Measurements from ENCODE around the gene YBX2.
A peak's percentile ranks its signal among the peaks of the same experiment; 100 is the strongest.

YBX2 gene

GRCh38 chr17:7252176-7253043 lies 42.0 kb downstream of the YBX2 start, which contains the start of gene ELP5:
ELP5 (plus strand) TSS chr17:7252215; CDS start chr17:7252551, 336 bp downstream.
- peak within 1 kb of the TSS; percentile 97 for H4K91ac ChIP-seq (ENCODE audit: low read length)
- H2BK120ac ChIP-seq (ENCODE audit: low read depth, low read length) = peak within 1 kb of the TSS; percentile 96
- peak within 1 kb of the TSS; percentile 97 for H3K9ac ChIP-seq (ENCODE audit: low read length)
- H3K4ac ChIP-seq (ENCODE audit: low read depth in 1 of 2, low read length in 2 of 2) = peak within 1 kb of the TSS; percentile 73 to 97
- no peaks in the 10 kb centered on the region for H3K27me3 ChIP-seq (ENCODE audit: control insufficient read depth in 1 of 2, insufficient read depth in 1 of 2, low read length in 2 of 2)
- H3K4me1 ChIP-seq (ENCODE audit: control insufficient read depth, insufficient read depth, low read depth, low read length) = peaks cover 15% of the 10 kb centered on the region
- H2AFZ ChIP-seq (ENCODE audit: low read depth, low read length) = peak within 1 kb of the TSS; percentile 91
- H2BK12ac ChIP-seq (ENCODE audit: low read length in 2 of 2) = peak within 1 kb of the TSS in 1 of 2 experiments; percentile 65
- H2AK5ac ChIP-seq (ENCODE audit: low read length, severe bottlenecking) = no peak within 1 kb of the TSS
- DNase-seq = peak; percentile 97
- peak within 1 kb of the TSS; percentile 99 for H3K27ac ChIP-seq (ENCODE audit: low read length, poor library complexity, severe bottlenecking)
- peaks cover 25 to 33% of the 10 kb centered on the region in 2 experiments for H3K36me3 ChIP-seq (ENCODE audit: control insufficient read depth in 1 of 2, insufficient read depth in 2 of 2, low read depth in 1 of 2, low read length in 2 of 2)
- H3K14ac ChIP-seq (ENCODE audit: low read length in 2 of 2) = peak within 1 kb of the TSS in 1 of 2 experiments; percentile 93
- peak within 1 kb of the TSS; percentile 95 to 98 for H3K18ac ChIP-seq (ENCODE audit: low read depth in 1 of 2, low read length in 2 of 2)
- 4% methylated on average over 43 of the region's 55 CpGs for WGBS
- H3K23ac ChIP-seq (ENCODE audit: low read length in 2 of 2) = peak within 1 kb of the TSS in 1 of 2 experiments; percentile 72
- H3K9me3 ChIP-seq (ENCODE audit: control insufficient read depth, low read length) = no peaks in the 10 kb centered on the region
- peak within 1 kb of the TSS; percentile 90 for H3K4me3 ChIP-seq (ENCODE audit: insufficient read depth in 1 of 2, low read depth in 1 of 2, low read length in 2 of 2)
- H4K8ac ChIP-seq (ENCODE audit: low read length) = peak within 1 kb of the TSS; percentile 96
- peaks cover 14% of the 10 kb centered on the region for H3K79me1 ChIP-seq (replicated peaks; ENCODE audit: low read length, poor library complexity, severe bottlenecking)
- peak within 1 kb of the TSS; percentile 92 for H2BK15ac ChIP-seq (ENCODE audit: low read depth, poor library complexity, severe bottlenecking)
- peak within 1 kb of the TSS; percentile 93 for H3K4me2 ChIP-seq (ENCODE audit: low read length, poor library complexity, severe bottlenecking)
- peak within 1 kb of the TSS; percentile 97 for H2BK5ac ChIP-seq (ENCODE audit: low read depth, low read length, poor library complexity, severe bottlenecking)

GRCh38 chr17:7251661-7252175 lies 42.7 kb downstream of the YBX2 start, which contains the start of gene CTDNEP1:
CTDNEP1 (minus strand) TSS chr17:7251734; CDS start chr17:7251296, 438 bp downstream.
- H2BK12ac ChIP-seq (ENCODE audit: low read length in 2 of 2) = peak within 1 kb of the TSS in 1 of 2 experiments; percentile 65
- peaks cover 24 to 32% of the 10 kb centered on the region in 2 experiments for H3K36me3 ChIP-seq (ENCODE audit: control insufficient read depth in 1 of 2, insufficient read depth in 2 of 2, low read depth in 1 of 2, low read length in 2 of 2)
- peak within 1 kb of the TSS; percentile 73 to 97 for H3K4ac ChIP-seq (ENCODE audit: low read depth in 1 of 2, low read length in 2 of 2)
- peak within 1 kb of the TSS; percentile 92 for H2BK15ac ChIP-seq (ENCODE audit: low read depth, poor library complexity, severe bottlenecking)
- H3K27ac ChIP-seq (ENCODE audit: low read length, poor library complexity, severe bottlenecking) = peak within 1 kb of the TSS; percentile 99
- H3K79me1 ChIP-seq (replicated peaks; ENCODE audit: low read length, poor library complexity, severe bottlenecking) = peaks cover 14% of the 10 kb centered on the region
- H2AFZ ChIP-seq (ENCODE audit: low read depth, low read length) = peak within 1 kb of the TSS; percentile 91
- peak within 1 kb of the TSS; percentile 90 for H3K4me3 ChIP-seq (ENCODE audit: insufficient read depth in 1 of 2, low read depth in 1 of 2, low read length in 2 of 2)
- H3K18ac ChIP-seq (ENCODE audit: low read depth in 1 of 2, low read length in 2 of 2) = peak within 1 kb of the TSS; percentile 95 to 98
- H3K14ac ChIP-seq (ENCODE audit: low read length in 2 of 2) = peak within 1 kb of the TSS; percentile 43 to 93
- H3K9ac ChIP-seq (ENCODE audit: low read length) = peak within 1 kb of the TSS; percentile 97
- WGBS = 2% methylated on average over 17 of the region's 41 CpGs
- no peaks in the 10 kb centered on the region for H3K27me3 ChIP-seq (ENCODE audit: control insufficient read depth in 1 of 2, insufficient read depth in 1 of 2, low read length in 2 of 2)
- H4K8ac ChIP-seq (ENCODE audit: low read length) = peak within 1 kb of the TSS; percentile 96
- peak; percentile 100 for DNase-seq
- peak within 1 kb of the TSS; percentile 97 for H4K91ac ChIP-seq (ENCODE audit: low read length)
- H2BK5ac ChIP-seq (ENCODE audit: low read depth, low read length, poor library complexity, severe bottlenecking) = peak within 1 kb of the TSS; percentile 97
- no peaks in the 10 kb centered on the region for H3K9me3 ChIP-seq (ENCODE audit: control insufficient read depth, low read length)
- H2AK5ac ChIP-seq (ENCODE audit: low read length, severe bottlenecking) = no peak within 1 kb of the TSS
- peak within 1 kb of the TSS in 1 of 2 experiments; percentile 72 for H3K23ac ChIP-seq (ENCODE audit: low read length in 2 of 2)
- H2BK120ac ChIP-seq (ENCODE audit: low read depth, low read length) = peak within 1 kb of the TSS; percentile 96
- H3K4me2 ChIP-seq (ENCODE audit: low read length, poor library complexity, severe bottlenecking) = peak within 1 kb of the TSS; percentile 93
- peaks cover 15% of the 10 kb centered on the region for H3K4me1 ChIP-seq (ENCODE audit: control insufficient read depth, insufficient read depth, low read depth, low read length)

GRCh38 chr17:7250695-7251627 lies 43.5 kb downstream of the YBX2 start:
- no peak overlapping the region for H2BK15ac ChIP-seq (ENCODE audit: low read depth, poor library complexity, severe bottlenecking)
- H3K14ac ChIP-seq (ENCODE audit: low read length in 2 of 2) = peak overlapping the region; percentile 43 to 68
- H3K27me3 ChIP-seq (ENCODE audit: control insufficient read depth in 1 of 2, insufficient read depth in 1 of 2, low read length in 2 of 2) = no peaks in the 10 kb centered on the region
- peak overlapping the region; percentile 61 for H3K27ac ChIP-seq (ENCODE audit: low read length, poor library complexity, severe bottlenecking)
- no peaks in the 10 kb centered on the region for H3K9me3 ChIP-seq (ENCODE audit: control insufficient read depth, low read length)
- WGBS = under 1% methylated on average over 55 of the region's 55 CpGs
- peak overlapping the region; percentile 96 for H4K8ac ChIP-seq (ENCODE audit: low read length)
- peak; percentile 40 for DNase-seq
- peak overlapping the region; percentile 97 for H3K9ac ChIP-seq (ENCODE audit: low read length)
- peak overlapping the region; percentile 97 for H4K91ac ChIP-seq (ENCODE audit: low read length)
- peak overlapping the region; percentile 89 to 96 for H3K18ac ChIP-seq (ENCODE audit: low read depth in 1 of 2, low read length in 2 of 2)
- H3K4ac ChIP-seq (ENCODE audit: low read depth in 1 of 2, low read length in 2 of 2) = peak overlapping the region; percentile 73 to 97
- peak overlapping the region; percentile 93 for H3K4me2 ChIP-seq (ENCODE audit: low read length, poor library complexity, severe bottlenecking)
- peak overlapping the region; percentile 85 to 90 for H3K4me3 ChIP-seq (ENCODE audit: insufficient read depth in 1 of 2, low read depth in 1 of 2, low read length in 2 of 2)
- peak overlapping the region; percentile 96 for H2BK120ac ChIP-seq (ENCODE audit: low read depth, low read length)
- peaks cover 22 to 32% of the 10 kb centered on the region in 2 experiments for H3K36me3 ChIP-seq (ENCODE audit: control insufficient read depth in 1 of 2, insufficient read depth in 2 of 2, low read depth in 1 of 2, low read length in 2 of 2)
- H3K4me1 ChIP-seq (ENCODE audit: control insufficient read depth, insufficient read depth, low read depth, low read length) = peaks cover 15% of the 10 kb centered on the region
- peak overlapping the region in 1 of 2 experiments; percentile 10 for H2BK12ac ChIP-seq (ENCODE audit: low read length in 2 of 2)
- H3K79me1 ChIP-seq (replicated peaks; ENCODE audit: low read length, poor library complexity, severe bottlenecking) = peaks cover 13% of the 10 kb centered on the region
- H3K23ac ChIP-seq (ENCODE audit: low read length in 2 of 2) = no peak overlapping the region
- no peak overlapping the region for H2AK5ac ChIP-seq (ENCODE audit: low read length, severe bottlenecking)
- H2BK5ac ChIP-seq (ENCODE audit: low read depth, low read length, poor library complexity, severe bottlenecking) = peak overlapping the region; percentile 97
- no peak overlapping the region for H2AFZ ChIP-seq (ENCODE audit: low read depth, low read length)

All from mesenchymal stem cell (in vitro differentiated cells and primary cell).